GM12878 (cell line): ENCODE measurements around the gene MRPL34. TPM values are rescaled to one million over a fixed set of nuclear protein-coding genes. Genes with fewer than 3 reads are reported as not detected.

Experiments
- ATAC-seq: fragments of 200-7000 bp; cut with Tn5 transposase; 3 replicates; pipeline ENCODE4 v1.9.1; 2020; ENCODE audit warnings: mild to moderate bottlenecking, moderate library complexity
- BruUV-seq: library from RNA; stranded (reverse); fragments of 400-500 nt; replicated peaks from 2 replicates; lab custom pipeline; 2021; lab: Mats Ljungman, UMichigan
- CTCF ChIA-PET: fragments of 300-600 bp; sonication (Branson Sonifier 250); formaldehyde crosslinking; extraction: SDS; loops from one replicate; lab custom pipeline; 2021; ENCODE audit warnings: inconsistent platforms; lab: Yijun Ruan, JAX
- POLR2A ChIA-PET: fragments of 350-600 bp; formaldehyde crosslinking; extraction: SDS; loops from one replicate; lab custom pipeline; 2021; ENCODE audit warnings: inconsistent platforms; lab: Charles Lee
- RAD21 ChIA-PET: fragments of 300-600 bp; sonication (Branson Sonifier 250); formaldehyde crosslinking; loops from one replicate; lab custom pipeline; 2023; ENCODE audit warnings: antibody characterized with exemption; ENCODE audit not compliant: unreplicated experiment; lab: Charles Lee
- SMC1A ChIA-PET: fragments of 300-600 bp; sonication (Branson Sonifier 250); formaldehyde crosslinking; loops from one replicate; lab custom pipeline; 2023; ENCODE audit not compliant: unreplicated experiment, uncharacterized antibody; lab: Charles Lee
- DNase-seq: peaks from one replicate; pipeline ENCODE4 v3.0.0-alpha.2; 2011; ENCODE audit warnings: low read depth, low spot score
- FAIRE-seq: peaks from 3 replicates; lab custom pipeline; 2011; peaks lifted over from hg19 to GRCh38; lab: Jason Lieb, UNC
- H2AFZ ChIP-seq: 2 replicates; pipeline ENCODE4 v1.6.0; 2011; ENCODE audit warnings: low read depth, low read length, control low read depth; ENCODE audit not compliant: control insufficient read depth
- H3K27ac ChIP-seq: 2 replicates; pipeline ENCODE4 v1.5.1; 2011; ENCODE audit warnings: control low read depth; ENCODE audit not compliant: control insufficient read depth, insufficient read depth
- H3K27me3 ChIP-seq, 2 experiments: replicated peaks in 1 of 2; 2 replicates each; pipeline versions ENCODE4 v1.6.0 to v1.6.1; 2011; ENCODE audit warnings: low read length in 1 of 2; ENCODE audit not compliant: control insufficient read depth in 2 of 2, insufficient read depth in 2 of 2
- H3K36me3 ChIP-seq, 2 experiments: 2 replicates each; pipeline ENCODE4 v1.5.1; 2011; ENCODE audit warnings: low read length in 1 of 2; ENCODE audit not compliant: control insufficient read depth in 2 of 2, insufficient read depth in 2 of 2
- H3K4me1 ChIP-seq: 2 replicates; pipeline ENCODE4 v1.6.1; 2011; ENCODE audit warnings: mild to moderate bottlenecking, low read length, moderate library complexity, mixed read lengths; ENCODE audit not compliant: control insufficient read depth, insufficient read depth
- H3K4me2 ChIP-seq: 2 replicates; pipeline ENCODE4 v1.6.0; 2011; ENCODE audit warnings: control low read depth; ENCODE audit not compliant: control insufficient read depth, insufficient read depth
- H3K4me3 ChIP-seq: fragments of 200-600 bp; sonication (generic); 2 replicates; pipeline ENCODE4 v1.5.1; 2016
- H3K79me2 ChIP-seq: 2 replicates; pipeline ENCODE4 v1.6.0; 2011; ENCODE audit warnings: low read length; ENCODE audit not compliant: control insufficient read depth, insufficient read depth
- H3K9ac ChIP-seq: 2 replicates; pipeline ENCODE4 v1.8.0; 2011; ENCODE audit warnings: low read length, control low read depth, mixed read lengths; ENCODE audit not compliant: control insufficient read depth, insufficient read depth
- H3K9me3 ChIP-seq: replicated peaks from 3 replicates; pipeline ENCODE4 v1.5.1; 2011; ENCODE audit warnings: mild to moderate bottlenecking, low read length; ENCODE audit not compliant: control insufficient read depth, insufficient read depth
- H4K20me1 ChIP-seq: 2 replicates; pipeline ENCODE4 v1.6.0; 2011; ENCODE audit not compliant: control insufficient read depth, insufficient read depth
- CHD2 ChIP-seq: IDR thresholded peaks from 2 replicates; pipeline ENCODE4 v1.6.1; 2011; ENCODE audit warnings: low read depth, low read length, improper control_type of control experiment, borderline replicate concordance
- ESRRA ChIP-seq: IDR thresholded peaks from 2 replicates; pipeline ENCODE4 v1.6.1; 2012; ENCODE audit warnings: mild to moderate bottlenecking, low read length, improper control_type of control experiment
- JUND ChIP-seq: IDR thresholded peaks from 2 replicates; pipeline ENCODE4 v1.6.1; 2012; ENCODE audit warnings: low read depth, mild to moderate bottlenecking, low read length, improper control_type of control experiment, moderate library complexity
- MXI1 ChIP-seq: fragments of 150-350 bp; IDR thresholded peaks from 2 replicates; pipeline ENCODE4 v1.6.1; 2011; ENCODE audit warnings: low read depth, mild to moderate bottlenecking, inconsistent platforms, low read length, improper control_type of control experiment
- MYC ChIP-seq: IDR thresholded peaks from 2 replicates; pipeline ENCODE4 v1.6.1; 2011; ENCODE audit warnings: mild to moderate bottlenecking, low read length, moderate library complexity, inconsistent platforms; ENCODE audit not compliant: insufficient read depth, insufficient replicate concordance, insufficient read length, severe bottlenecking
- PML ChIP-seq: IDR thresholded peaks from 2 replicates; pipeline ENCODE4 v1.6.1; 2012; ENCODE audit warnings: low read length, inconsistent platforms
- POU2F2 ChIP-seq: IDR thresholded peaks from 3 replicates; pipeline ENCODE4 v1.6.1; 2011; ENCODE audit warnings: low read depth, mild to moderate bottlenecking, low read length, borderline replicate concordance
- SREBF1 ChIP-seq: IDR thresholded peaks from 2 replicates; pipeline ENCODE4 v1.6.1; 2012; ENCODE audit warnings: mild to moderate bottlenecking, low read length
- WRNIP1 ChIP-seq: IDR thresholded peaks from 2 replicates; pipeline ENCODE4 v1.6.1; 2011; ENCODE audit warnings: low read depth, low read length, improper control_type of control experiment, borderline replicate concordance
- ZZZ3 ChIP-seq: IDR thresholded peaks from 2 replicates; pipeline ENCODE4 v1.6.1; 2011; ENCODE audit warnings: low read depth; ENCODE audit not compliant: control insufficient read depth, insufficient read length
- WGBS: methylation state at CpG from one replicate; pipeline ENCODE4 v1.1.6; 2016; ENCODE audit warnings: low lambda C conversion rate; ENCODE audit not compliant: insufficient replicate concordance, insufficient coverage; ENCODE audit errors: missing lambda C conversion rate; 5-methylcytosine and 5-hydroxymethylcytosine counted together
- in situ Hi-C: fragments of 300-500 bp; cut with MboI; formaldehyde crosslinking; loops from 9 replicates; pipeline ENCODE4 v1.14.3; 2018; ENCODE audit warnings: mixed read lengths
- intact Hi-C: fragments of 100-400 bp; cut with micrococcal nuclease; formaldehyde crosslinking; loops from one replicate; pipeline ENCODE4 v1.14.2; 2022; ENCODE audit not compliant: unreplicated experiment
- polyA plus RNA-seq, 11 experiments: library from polyadenylated mRNA; depleted of rRNA in 4 of 11; unstranded in 6 of 11; stranded (reverse) in 5 of 11; fragments of >200 nt; fragmentation: Nextera tagmentation in 4 of 11; fragmentation: Illumina TruSeq in 1 of 11; extraction: Ambion mirVana in 4 of 11; extraction: Trizol in 1 of 11; gene quantifications; 1 replicate in 1 of 11; 2 replicates in 10 of 11; pipeline versions ENCODE4 v1.2.1 to v1.2.3, GENCODE V29; 2011 to 2016; ENCODE audit warnings: inconsistent platforms in 2 of 11, missing spikeins in 2 of 11, low read depth in 1 of 11
- total RNA-seq, 4 experiments: library from RNA; depleted of rRNA in 3 of 4; stranded (reverse); fragments of >200 nt in 3 of 4; fragmentation: Illumina TruSeq in 1 of 4; extraction: Trizol in 1 of 4; gene quantifications; 2 replicates each; pipeline versions ENCODE4 v1.2.1 to v1.2.3, GENCODE V29; 2013 to 2021
- TF ChIP-seq, protein P1 (sequence below): IDR thresholded peaks from 2 replicates; pipeline ENCODE4 v1.6.1; 2011; ENCODE audit warnings: mild to moderate bottlenecking, low read depth, low read length, moderate library complexity; ENCODE audit not compliant: insufficient replicate concordance
- TF ChIP-seq, protein P2 (sequence below): fragments of 450-650 bp; IDR thresholded peaks from 2 replicates; pipeline ENCODE4 v1.6.1; 2017; ENCODE audit warnings: mild to moderate bottlenecking, low read depth, inconsistent platforms; ENCODE audit not compliant: poor library complexity, severe bottlenecking

The MRPL34 gene
- total and polyA plus RNA-seq, 10 of the 15 experiments (the other 5 are each of a cell fraction or from before 2014, with no cell fraction given): 8.6 to 198 (median 78.6) TPM

DNA sequence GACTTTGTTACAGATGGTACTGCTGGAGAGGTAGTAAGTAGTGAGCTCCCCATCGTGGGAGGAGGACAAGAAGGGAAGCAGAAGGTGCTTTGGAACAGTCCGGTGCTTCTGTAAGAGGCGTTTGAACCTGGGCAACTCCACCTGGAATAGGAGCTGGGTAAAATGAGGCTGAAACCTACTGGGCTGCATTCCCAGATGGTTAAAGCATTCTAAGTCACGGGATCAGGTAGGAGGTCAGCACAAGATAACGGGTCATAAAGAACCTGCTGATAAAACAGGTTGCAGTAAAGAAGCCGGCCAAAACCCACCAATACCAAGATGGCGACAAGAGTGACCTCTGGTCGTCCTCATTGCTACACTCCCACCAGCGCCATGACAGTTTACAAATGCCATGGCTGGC, 18.9 kb upstream of the MRPL34 start:
- H3K79me2 ChIP-seq: no peaks in the 10 kb centered on the region; the same call in 1 of the 2 replicates
- in situ Hi-C loops: loop anchor here (5.0 kb wide), 1 partner anchor 214 kb away; no protein-coding TSS in a partner anchor
- RAD21 ChIA-PET: no interaction called here
- H3K27ac ChIP-seq: no peak overlapping the region
- SMC1A ChIA-PET: interaction anchor here (1.7 kb wide), 1 partner anchor 99 kb away, joined by 3 read pairs; no protein-coding TSS in a partner anchor
- H3K4me3 ChIP-seq: no peak overlapping the region
- no peak overlapping the region for H3K4me2 ChIP-seq
- H4K20me1 ChIP-seq: no peaks in the 10 kb centered on the region
- H3K36me3 ChIP-seq: peaks cover 0 to 7% of the 10 kb centered on the region in 2 experiments; a peak in 2 of 4 replicates
- no peak overlapping the region for H3K9ac ChIP-seq
- no peak for FAIRE-seq
- CTCF ChIA-PET: interaction anchor here (1.0 to 1.6 kb wide), 4 partner anchors 19 to 103 kb away, joined by 3 to 5 read pairs (median 4); partner anchors contain the start of gene MRPL34
- BruUV-seq: no TSS peak
- no peaks in the 10 kb centered on the region for H3K27me3 ChIP-seq
- no peaks in the 10 kb centered on the region for H3K9me3 ChIP-seq
- no peak overlapping the region for H2AFZ ChIP-seq
- intact Hi-C loops: no loop called here
- no peak for TF ChIP-seq CHD2
- TF ChIP-seq ZZZ3: no peak
- no peak for TF ChIP-seq JUND
- TF ChIP-seq MXI1: no peak
- no peak for TF ChIP-seq PML
- TF ChIP-seq, protein P1, sequence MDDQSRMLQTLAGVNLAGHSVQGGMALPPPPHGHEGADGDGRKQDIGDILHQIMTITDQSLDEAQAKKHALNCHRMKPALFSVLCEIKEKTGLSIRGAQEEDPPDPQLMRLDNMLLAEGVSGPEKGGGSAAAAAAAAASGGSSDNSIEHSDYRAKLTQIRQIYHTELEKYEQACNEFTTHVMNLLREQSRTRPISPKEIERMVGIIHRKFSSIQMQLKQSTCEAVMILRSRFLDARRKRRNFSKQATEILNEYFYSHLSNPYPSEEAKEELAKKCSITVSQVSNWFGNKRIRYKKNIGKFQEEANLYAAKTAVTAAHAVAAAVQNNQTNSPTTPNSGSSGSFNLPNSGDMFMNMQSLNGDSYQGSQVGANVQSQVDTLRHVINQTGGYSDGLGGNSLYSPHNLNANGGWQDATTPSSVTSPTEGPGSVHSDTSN: no peak
- no peak for TF ChIP-seq ESRRA
- no peak for TF ChIP-seq SREBF1
- TF ChIP-seq, protein P2, sequence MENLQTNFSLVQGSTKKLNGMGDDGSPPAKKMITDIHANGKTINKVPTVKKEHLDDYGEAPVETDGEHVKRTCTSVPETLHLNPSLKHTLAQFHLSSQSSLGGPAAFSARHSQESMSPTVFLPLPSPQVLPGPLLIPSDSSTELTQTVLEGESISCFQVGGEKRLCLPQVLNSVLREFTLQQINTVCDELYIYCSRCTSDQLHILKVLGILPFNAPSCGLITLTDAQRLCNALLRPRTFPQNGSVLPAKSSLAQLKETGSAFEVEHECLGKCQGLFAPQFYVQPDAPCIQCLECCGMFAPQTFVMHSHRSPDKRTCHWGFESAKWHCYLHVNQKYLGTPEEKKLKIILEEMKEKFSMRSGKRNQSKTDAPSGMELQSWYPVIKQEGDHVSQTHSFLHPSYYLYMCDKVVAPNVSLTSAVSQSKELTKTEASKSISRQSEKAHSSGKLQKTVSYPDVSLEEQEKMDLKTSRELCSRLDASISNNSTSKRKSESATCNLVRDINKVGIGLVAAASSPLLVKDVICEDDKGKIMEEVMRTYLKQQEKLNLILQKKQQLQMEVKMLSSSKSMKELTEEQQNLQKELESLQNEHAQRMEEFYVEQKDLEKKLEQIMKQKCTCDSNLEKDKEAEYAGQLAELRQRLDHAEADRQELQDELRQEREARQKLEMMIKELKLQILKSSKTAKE: no peak
- no peak for TF ChIP-seq POU2F2
- TF ChIP-seq MYC: no peak
- TF ChIP-seq WRNIP1: no peak
- TF ChIP-seq, all 136 proteins: peak for 0
- peaks cover 4% of the 10 kb centered on the region for H3K4me1 ChIP-seq
- POLR2A ChIA-PET: no interaction called here
- ATAC-seq (no peak), DNase-seq (no peak)
- WGBS: 98% methylated on average over 9 of the region's 9 CpGs
